Measurements from ENCODE around the gene EPM2A.
"Not testable (repeated sequence)": the region's sequence is repeated elsewhere in the genome, so short reads cannot be mapped to it uniquely, and the experiment has no call there.

Gene EPM2A

DNA sequence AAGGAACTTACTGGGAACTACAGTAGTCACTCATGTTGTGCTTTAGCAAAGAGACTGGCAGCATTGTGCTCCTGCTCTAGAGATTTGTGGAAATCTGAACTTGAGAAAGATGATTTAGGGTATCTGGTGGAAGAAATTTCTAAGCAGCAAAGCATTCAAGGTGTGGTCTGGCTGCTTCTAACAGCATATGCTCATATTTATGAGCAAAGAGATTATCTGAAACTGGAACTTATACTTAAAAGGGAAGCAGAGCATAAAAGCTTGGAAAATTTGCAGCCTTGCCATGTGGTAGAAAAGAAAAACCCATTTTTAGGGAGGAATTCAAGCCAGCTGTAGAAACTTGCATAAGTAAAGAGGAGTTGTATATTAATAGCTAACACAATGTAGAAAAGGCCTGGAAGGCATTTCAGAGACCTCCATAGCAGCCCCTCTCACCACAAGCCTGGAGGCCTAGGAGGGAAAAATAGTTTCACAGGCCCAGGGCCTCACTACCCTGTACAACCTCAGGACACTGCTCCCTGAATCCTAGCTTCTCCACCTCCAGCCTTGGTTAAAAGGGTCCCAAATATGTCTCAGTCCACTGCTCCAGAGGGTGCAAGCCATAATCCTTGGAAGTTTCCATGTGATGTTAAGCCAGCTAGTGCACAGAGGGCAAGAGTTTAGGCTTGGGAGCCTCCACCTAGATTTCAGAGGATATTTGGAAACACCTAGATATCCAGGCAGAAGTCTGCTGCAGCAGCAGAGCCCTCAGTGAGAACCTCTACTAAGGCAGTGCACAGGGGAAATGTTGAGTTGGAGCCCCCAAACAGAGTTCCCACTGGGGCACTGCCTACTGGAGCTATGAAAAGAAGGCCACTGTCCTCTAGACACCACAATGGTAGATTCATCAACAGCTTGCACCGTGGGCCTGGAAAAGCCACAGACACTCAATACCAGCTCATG lies 6.6 kb downstream of the EPM2A start:
- no peak for DNase-seq

GRCh38 chr6:145727817-145728388 lies 7.4 kb downstream of the EPM2A start:
- no peak for DNase-seq

GRCh38 chr6:145725570-145725969 lies 9.8 kb downstream of the EPM2A start:
- no peak for DNase-seq

DNA sequence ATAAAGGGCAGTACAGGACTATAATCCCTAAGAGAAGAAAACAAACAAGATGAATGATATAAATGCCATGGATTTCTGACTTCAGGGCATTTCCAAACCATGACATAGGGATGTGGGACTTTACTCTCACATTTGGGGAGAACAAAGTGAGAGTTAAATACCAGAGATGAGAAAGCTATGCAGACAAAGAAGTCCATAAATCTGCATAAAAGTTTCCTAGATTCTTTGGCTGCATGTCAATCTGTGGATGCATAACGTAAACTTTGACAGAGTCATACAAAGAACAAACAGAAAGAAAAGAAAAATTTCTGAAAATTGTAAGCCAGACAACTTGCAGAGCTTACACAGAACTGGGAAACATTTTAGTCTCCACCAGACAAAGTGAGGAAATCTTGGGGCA lies 11.7 kb downstream of the EPM2A start:
- DNase-seq = no peak

GRCh38 chr6:145722190-145722589 lies 13.1 kb downstream of the EPM2A start:
- DNase-seq = no peak

- DNase-seq = no peak
These were observed 14.2 kb downstream of the EPM2A start for GRCh38 chr6:145721144-145721543.

GRCh38 chr6:145715426-145715825 lies 19.9 kb downstream of the EPM2A start:
- no peak for DNase-seq

- DNase-seq = no peak
These were observed 20.6 kb downstream of the EPM2A start for GRCh38 chr6:145714731-145715130.

- no peak for DNase-seq
These were observed 21.5 kb downstream of the EPM2A start for GRCh38 chr6:145713773-145714172.

DNA sequence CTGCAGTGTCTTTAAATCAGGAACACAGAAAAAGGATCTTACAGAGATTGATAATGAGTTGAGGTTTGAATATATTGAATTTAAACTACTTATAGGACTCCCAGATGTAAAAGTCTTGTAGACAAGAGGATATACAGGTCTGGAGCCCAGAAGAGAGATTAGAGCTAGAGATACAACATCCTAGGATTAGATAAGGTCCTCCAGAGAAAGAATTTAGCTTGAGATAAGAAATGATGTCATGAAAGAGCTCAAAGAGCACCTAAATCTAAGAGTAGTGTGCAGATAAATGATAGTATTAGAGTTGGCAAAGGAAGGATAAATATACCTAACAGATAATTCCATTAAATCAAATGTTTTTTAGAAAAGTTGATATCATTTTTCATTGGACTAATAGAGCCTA lies 23.9 kb downstream of the EPM2A start:
- DNase-seq = no peak

- DNase-seq = no peak
These were observed 27.9 kb downstream of the EPM2A start for GRCh38 chr6:145707397-145707796.

GRCh38 chr6:145705561-145705960 lies 29.8 kb downstream of the EPM2A start:
- no peak for DNase-seq

GRCh38 chr6:145704143-145704781 lies 31.1 kb downstream of the EPM2A start:
- no peak for DNase-seq

- no peak for DNase-seq
These were observed 35.9 kb downstream of the EPM2A start for GRCh38 chr6:145699462-145699861.

- not testable (repeated sequence) for DNase-seq
These were observed 37.9 kb downstream of the EPM2A start for GRCh38 chr6:145697401-145697800.

- no peak for DNase-seq
These were observed 41.1 kb downstream of the EPM2A start for GRCh38 chr6:145694083-145694737.

DNA sequence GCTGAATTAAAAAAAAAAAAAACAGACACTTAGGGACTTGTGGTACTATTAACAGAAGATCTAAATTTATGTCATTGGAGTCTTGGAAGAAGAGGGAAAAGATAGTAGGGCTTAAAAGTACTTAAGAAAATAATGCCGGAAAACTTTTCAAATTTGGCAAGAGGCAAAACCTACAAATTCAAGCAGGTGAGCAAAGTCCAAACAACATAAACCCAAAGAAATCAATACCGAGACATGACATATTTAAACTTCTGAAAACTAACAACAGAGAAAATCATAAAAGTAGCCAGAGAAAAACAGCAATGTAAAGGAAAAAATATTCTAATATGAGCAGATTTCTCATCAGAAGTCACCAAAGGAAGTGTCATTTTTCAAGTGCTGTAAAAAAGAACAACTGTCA lies 44.4 kb downstream of the EPM2A start:
- DNase-seq = no peak

GRCh38 chr6:145689529-145689928 lies 45.8 kb downstream of the EPM2A start:
- no peak for DNase-seq

DNA sequence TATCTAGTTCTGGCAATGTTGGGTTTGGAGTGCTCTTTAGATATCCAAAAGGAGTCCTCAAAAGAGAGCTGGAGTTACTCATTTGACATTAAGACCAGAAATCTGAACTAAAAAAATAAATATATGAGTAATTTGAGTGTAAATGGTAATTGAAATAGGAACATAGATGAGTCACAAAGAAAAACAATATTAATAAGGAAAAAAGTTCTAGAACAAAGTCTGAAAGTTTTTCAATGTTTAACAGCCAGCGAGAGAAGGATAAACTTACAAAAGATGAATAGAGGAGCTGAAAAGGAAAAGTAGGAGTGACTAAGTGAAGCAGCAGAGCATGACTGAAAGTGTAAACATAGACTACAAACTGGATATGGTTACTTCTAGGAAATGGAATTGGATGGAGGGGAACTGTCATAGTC lies 46.8 kb downstream of the EPM2A start:
- no peak for DNase-seq

- DNase-seq = no peak
These were observed 49.4 kb downstream of the EPM2A start for GRCh38 chr6:145685932-145686331.

DNA sequence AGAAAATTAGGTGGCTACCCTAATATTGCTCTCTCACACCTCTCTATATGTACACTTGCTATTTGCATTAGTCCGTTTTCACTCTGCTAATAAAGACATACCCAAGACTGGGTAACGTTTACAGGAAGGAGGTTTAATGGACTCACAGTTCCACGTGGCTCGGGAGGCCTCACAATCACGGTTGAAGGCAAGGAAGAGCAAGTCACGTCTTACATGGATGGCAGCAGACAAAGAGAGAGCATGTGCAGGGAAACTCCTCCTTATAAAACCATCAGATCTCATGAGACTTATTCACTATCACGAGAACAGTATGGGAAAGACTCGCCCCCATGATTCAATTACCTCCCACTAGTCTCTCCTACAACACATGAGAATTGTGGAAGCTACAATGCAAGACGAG lies 53.4 kb downstream of the EPM2A start:
- no peak for DNase-seq

- DNase-seq = no peak
These were observed 61.8 kb downstream of the EPM2A start for GRCh38 chr6:145673504-145673903.

DNA sequence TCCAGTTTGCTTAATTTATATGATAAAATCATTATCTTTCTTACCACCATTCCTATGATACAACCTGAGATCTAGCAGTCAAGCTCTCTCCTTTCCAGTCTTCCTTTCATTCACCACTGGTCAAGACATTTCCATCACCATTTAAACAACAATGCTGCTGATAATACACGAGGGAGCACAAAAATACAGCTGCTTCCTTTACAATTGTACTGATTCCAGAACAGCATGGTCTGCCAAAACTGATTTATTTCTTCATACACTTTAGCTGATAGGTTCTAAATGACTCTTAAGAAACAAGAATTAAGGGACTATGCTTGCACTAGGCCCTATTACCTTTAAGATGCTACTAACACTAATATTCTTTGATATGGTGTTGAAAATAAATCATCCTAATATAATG lies 65.0 kb downstream of the EPM2A start:
- DNase-seq = no peak
